ENCODE data around the gene DRG2.

The DRG2 gene

DNA sequence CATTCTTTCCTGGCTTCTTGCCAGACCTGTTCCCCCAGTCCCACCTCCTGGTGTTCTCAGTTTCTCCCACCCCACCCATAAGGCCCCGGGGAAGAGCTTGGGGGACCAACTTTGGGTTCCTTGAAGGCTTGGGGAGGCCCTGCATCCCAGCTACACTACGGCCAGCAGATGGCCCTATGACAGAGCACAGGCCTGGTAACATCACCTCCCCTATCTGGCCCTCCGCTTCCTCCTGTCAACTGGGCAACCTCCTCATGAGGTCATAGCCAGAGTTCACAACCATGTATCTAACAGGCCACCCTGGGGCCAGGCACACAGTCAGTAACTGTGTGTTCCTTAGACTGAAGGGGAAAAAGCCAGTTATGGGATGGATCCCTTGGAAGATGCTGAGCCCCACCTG, 52.2 kb downstream of the DRG2 start:
- ATAC-seq (ENCODE audit: low read depth) (no peak; the same call in 2 of the 3 replicates), DNase-seq (ENCODE audit: low spot score) (no peak)
- H3K4me3 ChIP-seq (ENCODE audit: severe bottlenecking) = no peak overlapping the region
- H3K9me3 ChIP-seq (ENCODE audit: severe bottlenecking) = no peaks in the 10 kb centered on the region
- H3K36me3 ChIP-seq (ENCODE audit: low read depth) = no peaks in the 10 kb centered on the region
- TF ChIP-seq, protein P1, sequence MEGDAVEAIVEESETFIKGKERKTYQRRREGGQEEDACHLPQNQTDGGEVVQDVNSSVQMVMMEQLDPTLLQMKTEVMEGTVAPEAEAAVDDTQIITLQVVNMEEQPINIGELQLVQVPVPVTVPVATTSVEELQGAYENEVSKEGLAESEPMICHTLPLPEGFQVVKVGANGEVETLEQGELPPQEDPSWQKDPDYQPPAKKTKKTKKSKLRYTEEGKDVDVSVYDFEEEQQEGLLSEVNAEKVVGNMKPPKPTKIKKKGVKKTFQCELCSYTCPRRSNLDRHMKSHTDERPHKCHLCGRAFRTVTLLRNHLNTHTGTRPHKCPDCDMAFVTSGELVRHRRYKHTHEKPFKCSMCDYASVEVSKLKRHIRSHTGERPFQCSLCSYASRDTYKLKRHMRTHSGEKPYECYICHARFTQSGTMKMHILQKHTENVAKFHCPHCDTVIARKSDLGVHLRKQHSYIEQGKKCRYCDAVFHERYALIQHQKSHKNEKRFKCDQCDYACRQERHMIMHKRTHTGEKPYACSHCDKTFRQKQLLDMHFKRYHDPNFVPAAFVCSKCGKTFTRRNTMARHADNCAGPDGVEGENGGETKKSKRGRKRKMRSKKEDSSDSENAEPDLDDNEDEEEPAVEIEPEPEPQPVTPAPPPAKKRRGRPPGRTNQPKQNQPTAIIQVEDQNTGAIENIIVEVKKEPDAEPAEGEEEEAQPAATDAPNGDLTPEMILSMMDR (IDR thresholded peaks at IDR 0.05; ENCODE audit: poor library complexity, severe bottlenecking) = no peak
- no peaks in the 10 kb centered on the region for H3K27me3 ChIP-seq (ENCODE audit: insufficient read depth, poor library complexity, severe bottlenecking)
- H3K4me1 ChIP-seq (ENCODE audit: insufficient read depth, poor library complexity, severe bottlenecking) = no peaks in the 10 kb centered on the region
- no peak overlapping the region for H3K27ac ChIP-seq (ENCODE audit: poor library complexity, severe bottlenecking)

- H3K4me3 ChIP-seq (ENCODE audit: severe bottlenecking) = no peak overlapping the region
- H3K27me3 ChIP-seq (ENCODE audit: insufficient read depth, poor library complexity, severe bottlenecking) = no peaks in the 10 kb centered on the region
- H3K9me3 ChIP-seq (ENCODE audit: severe bottlenecking) = no peaks in the 10 kb centered on the region
- H3K27ac ChIP-seq (ENCODE audit: poor library complexity, severe bottlenecking) = no peak overlapping the region
- no peaks in the 10 kb centered on the region for H3K4me1 ChIP-seq (ENCODE audit: insufficient read depth, poor library complexity, severe bottlenecking)
- DNase-seq (ENCODE audit: low spot score) (no peak), ATAC-seq (ENCODE audit: low read depth) (no peak)
- TF ChIP-seq, protein P1 (IDR thresholded peaks at IDR 0.05; ENCODE audit: poor library complexity, severe bottlenecking) = no peak
- H3K36me3 ChIP-seq (ENCODE audit: low read depth) = no peaks in the 10 kb centered on the region
Measured at GRCh38 chr17:18140648-18141047, 52.9 kb downstream of the DRG2 start.

DNA sequence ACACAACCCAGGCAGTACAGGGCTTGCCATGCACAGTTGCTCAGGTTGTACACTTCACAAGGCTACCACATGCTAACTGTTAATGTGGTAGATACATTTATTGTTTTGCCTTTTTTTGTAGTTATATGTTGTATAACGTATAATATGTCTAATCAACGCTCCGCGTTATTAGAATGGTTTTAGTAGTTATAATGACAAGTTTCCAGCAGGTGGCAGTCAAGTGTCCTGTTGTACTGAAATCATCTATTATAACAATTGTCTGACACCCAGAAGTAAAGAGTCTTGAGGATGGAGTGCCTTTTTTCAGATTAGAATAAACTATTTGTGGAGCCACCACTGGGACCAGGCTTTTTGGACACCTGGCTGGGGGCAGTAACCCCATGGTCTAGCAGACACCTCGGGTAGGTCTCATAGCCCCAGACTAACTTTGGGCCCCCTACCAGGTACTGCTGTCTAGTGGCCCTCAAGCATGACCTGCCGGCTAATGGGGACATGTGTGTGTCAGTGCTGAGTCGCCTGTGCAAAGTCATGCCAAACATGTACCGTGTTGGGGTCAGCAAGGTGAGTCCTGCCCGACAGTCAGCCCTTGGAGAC, 53.6 kb downstream of the DRG2 start:
- no peak overlapping the region for H3K4me3 ChIP-seq (ENCODE audit: severe bottlenecking)
- DNase-seq (ENCODE audit: low spot score) (no peak), ATAC-seq (ENCODE audit: low read depth) (peak; percentile 18; the same call in 1 of the 3 replicates)
- no peak overlapping the region for H3K27ac ChIP-seq (ENCODE audit: poor library complexity, severe bottlenecking)
- no peaks in the 10 kb centered on the region for H3K4me1 ChIP-seq (ENCODE audit: insufficient read depth, poor library complexity, severe bottlenecking)
- TF ChIP-seq, protein P1 (IDR thresholded peaks at IDR 0.05; ENCODE audit: poor library complexity, severe bottlenecking) = peak; percentile 78
- H3K9me3 ChIP-seq (ENCODE audit: severe bottlenecking) = no peaks in the 10 kb centered on the region
- H3K36me3 ChIP-seq (ENCODE audit: low read depth) = no peaks in the 10 kb centered on the region
- H3K27me3 ChIP-seq (ENCODE audit: insufficient read depth, poor library complexity, severe bottlenecking) = no peaks in the 10 kb centered on the region

DNA sequence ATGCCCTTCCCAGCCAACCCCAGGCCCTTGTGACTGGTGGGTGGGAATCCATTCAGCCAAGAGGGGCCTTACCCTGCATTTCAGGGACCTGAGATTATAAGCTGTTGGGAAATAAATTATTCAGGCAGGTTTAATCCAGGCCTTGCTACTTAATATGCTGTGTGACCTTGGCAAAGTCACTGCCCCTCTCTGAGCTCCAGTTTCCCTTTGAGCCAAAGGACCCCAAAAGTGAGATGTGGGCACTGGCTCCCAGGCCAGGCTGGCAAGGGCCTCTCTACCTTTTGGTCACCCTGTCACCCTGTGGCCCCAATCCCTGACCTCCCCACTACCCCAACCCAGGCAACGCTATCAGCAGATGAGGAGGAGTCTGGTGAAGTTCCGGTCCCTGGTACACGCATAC, 54.7 kb downstream of the DRG2 start:
- Histone ChIP-seq H3K4me3 (ENCODE audit: severe bottlenecking) (no peak overlapping the region), H3K27ac (ENCODE audit: poor library complexity, severe bottlenecking) (no peak overlapping the region), H3K36me3 (ENCODE audit: low read depth) (no peaks in the 10 kb centered on the region), H3K27me3 (ENCODE audit: insufficient read depth, poor library complexity, severe bottlenecking) (no peaks in the 10 kb centered on the region), H3K4me1 (ENCODE audit: insufficient read depth, poor library complexity, severe bottlenecking) (no peaks in the 10 kb centered on the region), H3K9me3 (ENCODE audit: severe bottlenecking) (no peaks in the 10 kb centered on the region)
- ATAC-seq (ENCODE audit: low read depth) = no peak
- TF ChIP-seq, protein P1 (IDR thresholded peaks at IDR 0.05; ENCODE audit: poor library complexity, severe bottlenecking) = no peak
- DNase-seq (ENCODE audit: low spot score) = no peak

Measured in RWPE2 (cell line).